SK-N-SH (cell line): ENCODE measurements around the gene RSRC1. TPM values are rescaled to one million over a fixed set of nuclear protein-coding genes. Genes with fewer than 3 reads are reported as not detected.
"Not testable (repeated sequence)": the region's sequence is repeated elsewhere in the genome, so short reads cannot be mapped to it uniquely, and the experiment has no call there.

Source experiments
- CTCF ChIA-PET: fragments of 300-600, 350-600 bp; formaldehyde crosslinking; extraction: SDS; loops from one replicate; lab custom pipeline; 2021; lab: Yijun Ruan, JAX
- POLR2A ChIA-PET: fragments of 350-600 bp; sonication (Branson Sonifier 250); formaldehyde crosslinking; extraction: SDS; loops from one replicate; lab custom pipeline; 2020; ENCODE audit warnings: antibody characterized with exemption, inconsistent platforms; lab: Yijun Ruan, JAX
- DNase-seq: peaks from one replicate; pipeline ENCODE4 v3.0.0; 2012
- H2AFZ ChIP-seq: fragments of 200-600 bp; sonication (generic); 2 replicates; pipeline ENCODE4 v1.8.1; 2016; ENCODE audit warnings: antibody characterized with exemption, mild to moderate bottlenecking, low read depth
- H3F3A ChIP-seq: fragments of 200-600 bp; sonication (generic); replicated peaks from 2 replicates; pipeline ENCODE3; 2016; ENCODE audit warnings: antibody characterized with exemption, mild to moderate bottlenecking; ENCODE audit not compliant: insufficient read depth
- H3K27ac ChIP-seq, 2 experiments: fragments of 200-500 bp in 1 of 2; fragments of 200-600 bp in 1 of 2; sonication (Bioruptor generic) in 1 of 2; sonication (generic), shearing (Covaris generic) in 1 of 2; 2 replicates each; pipeline versions ENCODE4 v1.5.1 to v1.6.1; 2014 to 2016; ENCODE audit warnings: low read depth in 2 of 2, inconsistent platforms in 1 of 2, low read length in 1 of 2, mild to moderate bottlenecking in 1 of 2, mixed read lengths in 1 of 2
- H3K27me3 ChIP-seq: fragments of 200-600 bp; sonication (generic), shearing (Covaris generic); 2 replicates; pipeline ENCODE4 v1.6.1; 2016; ENCODE audit warnings: mixed run types; ENCODE audit not compliant: insufficient read depth
- H3K36me3 ChIP-seq, 2 experiments: fragments of 200-500 bp in 1 of 2; fragments of 200-600 bp in 1 of 2; sonication (Bioruptor generic) in 1 of 2; sonication (generic) in 1 of 2; replicated peaks in 1 of 2; 2 replicates each; pipeline versions ENCODE3 to v1.5.1; 2014 to 2016; ENCODE audit warnings: low read length in 1 of 2, mild to moderate bottlenecking in 1 of 2; ENCODE audit not compliant: insufficient read depth in 2 of 2, control insufficient read depth in 1 of 2
- H3K4me1 ChIP-seq, 2 experiments: fragments of 200-500 bp in 1 of 2; fragments of 200-600 bp in 1 of 2; sonication (Bioruptor generic) in 1 of 2; sonication (generic), shearing (Covaris generic) in 1 of 2; 2 replicates each; pipeline versions ENCODE4 v1.5.1 to v1.6.1; 2014 to 2016; ENCODE audit warnings: low read depth in 1 of 2, low read length in 1 of 2, mixed run types in 1 of 2; ENCODE audit not compliant: insufficient read depth in 2 of 2, control insufficient read depth in 1 of 2
- H3K4me2 ChIP-seq: fragments of 200-600 bp; sonication (generic), shearing (Covaris generic); 2 replicates; pipeline ENCODE4 v1.6.1; 2017; ENCODE audit warnings: mixed run types
- H3K4me3 ChIP-seq, 2 experiments: fragments of 200-500 bp in 1 of 2; fragments of 200-600 bp in 1 of 2; sonication (Bioruptor generic) in 1 of 2; sonication (generic), shearing (Covaris generic) in 1 of 2; 2 replicates each; pipeline versions ENCODE4 v1.5.1 to v1.8.1; 2014 to 2016; ENCODE audit warnings: low read depth in 2 of 2, inconsistent platforms in 1 of 2, low read length in 1 of 2, mild to moderate bottlenecking in 1 of 2, mixed read lengths in 1 of 2, moderate library complexity in 1 of 2
- H3K79me2 ChIP-seq: fragments of 200-600 bp; sonication (generic); 2 replicates; pipeline ENCODE4 v1.8.1; 2017; ENCODE audit warnings: mild to moderate bottlenecking; ENCODE audit not compliant: insufficient read depth
- H3K9ac ChIP-seq: fragments of 200-600 bp; sonication (generic); 2 replicates; pipeline ENCODE4 v1.6.1; 2017; ENCODE audit warnings: mixed run types
- H3K9me2 ChIP-seq: fragments of 200-600 bp; sonication (generic); 2 replicates; pipeline ENCODE4 v1.6.1; 2017; ENCODE audit warnings: mixed run types
- H3K9me3 ChIP-seq: fragments of 200-600 bp; sonication (generic); 2 replicates; pipeline ENCODE4 v1.6.1; 2017; ENCODE audit warnings: mixed run types, mild to moderate bottlenecking, moderate library complexity
- H4K20me1 ChIP-seq: fragments of 200-600 bp; sonication (generic); 2 replicates; pipeline ENCODE4 v1.6.1; 2017; ENCODE audit warnings: mild to moderate bottlenecking, mixed run types; ENCODE audit not compliant: insufficient read depth
- CHD2 ChIP-seq: fragments of 150-350 bp; IDR thresholded peaks from 2 replicates; pipeline ENCODE4 v1.6.1; 2018; ENCODE audit warnings: low read length; ENCODE audit not compliant: partially characterized antibody
- ELF1 ChIP-seq: IDR thresholded peaks from 2 replicates; pipeline ENCODE4 v1.4.0; 2012
- EP300 ChIP-seq, 2 experiments: IDR thresholded peaks; 2 replicates each; pipeline versions ENCODE4 v1.4.0 to v1.6.1; 2012; ENCODE audit warnings: borderline replicate concordance in 1 of 2, low read depth in 1 of 2, low read length in 1 of 2
- FOXJ3 ChIP-seq: sonication (generic); formaldehyde crosslinking; IDR thresholded peaks from 2 replicates; pipeline ENCODE4 v1.5.1; 2020; ENCODE audit warnings: mild to moderate bottlenecking, missing genetic modification reagents
- FOXM1 ChIP-seq: IDR thresholded peaks from 2 replicates; pipeline ENCODE4 v1.4.0; 2012; ENCODE audit warnings: low read depth, mild to moderate bottlenecking
- GABPA ChIP-seq: IDR thresholded peaks from 2 replicates; pipeline ENCODE4 v1.4.0; 2012; ENCODE audit warnings: low read depth, mild to moderate bottlenecking
- JUND ChIP-seq: IDR thresholded peaks from 2 replicates; pipeline ENCODE4 v1.4.0; 2012
- MAX ChIP-seq: IDR thresholded peaks from 2 replicates; pipeline ENCODE4 v1.4.0; 2012; ENCODE audit warnings: low read depth
- MXI1 ChIP-seq: IDR thresholded peaks from 2 replicates; pipeline ENCODE4 v1.6.1; 2012; ENCODE audit warnings: mild to moderate bottlenecking, low read depth, low read length, improper control_type of control experiment
- NFIC ChIP-seq: IDR thresholded peaks from 2 replicates; pipeline ENCODE4 v1.4.0; 2012; ENCODE audit warnings: borderline replicate concordance
- NRF1 ChIP-seq: IDR thresholded peaks from 2 replicates; pipeline ENCODE4 v1.6.1; 2012; ENCODE audit warnings: low read depth, mild to moderate bottlenecking, low read length
- POLR2AphosphoS5 ChIP-seq: IDR thresholded peaks from 2 replicates; pipeline ENCODE4 v1.6.1; 2012; ENCODE audit warnings: low read depth, low read length
- RAD21 ChIP-seq: IDR thresholded peaks from 2 replicates; pipeline ENCODE4 v1.6.1; 2012; ENCODE audit warnings: mild to moderate bottlenecking, low read length
- RXRA ChIP-seq: IDR thresholded peaks from 2 replicates; pipeline ENCODE4 v1.4.0; 2012; ENCODE audit warnings: low read depth, mild to moderate bottlenecking, borderline replicate concordance
- SIN3A ChIP-seq: IDR thresholded peaks from 2 replicates; pipeline ENCODE4 v1.6.1; 2012; ENCODE audit warnings: low read depth, mild to moderate bottlenecking, low read length, moderate library complexity, borderline replicate concordance
- TAF1 ChIP-seq: IDR thresholded peaks from 2 replicates; pipeline ENCODE4 v1.6.1; 2012; ENCODE audit warnings: low read depth, mild to moderate bottlenecking, low read length, moderate library complexity, borderline replicate concordance
- TCF12 ChIP-seq: IDR thresholded peaks from 2 replicates; pipeline ENCODE4 v1.4.0; 2012
- YY1 ChIP-seq: IDR thresholded peaks from 2 replicates; pipeline ENCODE4 v1.4.0; 2012; ENCODE audit warnings: low read depth, mild to moderate bottlenecking
- ZBTB33 ChIP-seq: IDR thresholded peaks from 2 replicates; pipeline ENCODE4 v1.4.0; 2012; ENCODE audit warnings: low read depth, borderline replicate concordance
- WGBS: methylation state at CpG from one replicate; pipeline ENCODE4 v1.1.6; 2017; ENCODE audit warnings: low lambda C conversion rate; 5-methylcytosine and 5-hydroxymethylcytosine counted together
- polyA plus RNA-seq, 3 experiments: library from polyadenylated mRNA; depleted of rRNA; stranded (reverse); fragments of >200 nt; gene quantifications; 2 replicates each; pipeline ENCODE4 v1.2.3, GENCODE V29; 2012
- TF ChIP-seq, protein P1 (sequence below): IDR thresholded peaks from 2 replicates; pipeline ENCODE4; 2012

RSRC1 gene, protein sequence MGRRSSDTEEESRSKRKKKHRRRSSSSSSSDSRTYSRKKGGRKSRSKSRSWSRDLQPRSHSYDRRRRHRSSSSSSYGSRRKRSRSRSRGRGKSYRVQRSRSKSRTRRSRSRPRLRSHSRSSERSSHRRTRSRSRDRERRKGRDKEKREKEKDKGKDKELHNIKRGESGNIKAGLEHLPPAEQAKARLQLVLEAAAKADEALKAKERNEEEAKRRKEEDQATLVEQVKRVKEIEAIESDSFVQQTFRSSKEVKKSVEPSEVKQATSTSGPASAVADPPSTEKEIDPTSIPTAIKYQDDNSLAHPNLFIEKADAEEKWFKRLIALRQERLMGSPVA
- polyA plus RNA-seq (2012; rRNA removed): 4.4 and 4.5 TPM in 2 replicates
- polyA plus RNA-seq (2012; cell fraction: cytosol; rRNA removed): 8.6 and 10.9 TPM in 2 replicates
- 2.7 and 5.1 TPM in 2 replicates for polyA plus RNA-seq (2012; cell fraction: nucleus; rRNA removed)

DNA sequence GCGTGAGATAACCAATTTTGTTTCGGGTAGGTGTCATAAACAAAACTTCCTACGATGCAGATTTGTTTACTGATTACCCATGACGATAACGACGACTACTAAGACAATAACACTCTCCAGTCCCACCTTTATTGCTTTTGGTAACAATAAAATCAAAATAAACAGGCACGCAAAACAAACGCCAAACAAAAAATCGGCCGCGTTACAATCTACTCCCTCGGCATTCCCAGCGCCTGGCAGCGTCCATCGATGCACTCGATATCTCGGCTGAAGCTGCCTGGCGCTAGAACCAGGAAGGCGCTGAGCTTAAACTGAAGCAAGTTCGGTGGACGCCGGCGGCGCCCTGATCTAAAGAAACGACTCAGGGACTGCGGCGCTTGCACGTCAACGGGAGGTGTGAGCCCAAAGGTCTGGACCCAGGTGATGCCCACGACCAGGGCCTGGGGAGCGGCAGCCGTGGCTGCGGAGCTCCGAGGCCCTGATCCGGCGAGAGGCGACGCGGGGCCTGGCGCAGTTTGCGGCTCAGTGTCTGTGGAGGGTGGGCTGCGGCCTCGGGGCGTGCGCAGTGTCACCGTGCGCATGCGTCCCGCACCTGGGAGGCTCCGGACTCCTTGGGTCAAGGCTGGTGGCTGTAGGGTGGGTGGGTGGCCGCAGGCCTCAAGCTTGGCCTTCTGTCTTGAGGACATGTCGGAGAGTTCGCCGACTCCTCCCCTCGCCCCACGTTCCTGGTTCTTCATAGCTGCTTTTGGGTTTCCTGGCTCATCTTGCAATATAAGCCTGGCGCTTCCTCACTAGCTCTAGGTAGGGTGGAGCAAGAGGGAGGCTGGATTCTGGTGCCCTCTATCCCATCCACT, at the start of gene RSRC1:
Gene RSRC1 (plus strand): TSS at position 286 of the 854 bp plus-strand sequence. CDS start 12,016 bp downstream, outside the sequence.
- TF ChIP-seq, protein P1, sequence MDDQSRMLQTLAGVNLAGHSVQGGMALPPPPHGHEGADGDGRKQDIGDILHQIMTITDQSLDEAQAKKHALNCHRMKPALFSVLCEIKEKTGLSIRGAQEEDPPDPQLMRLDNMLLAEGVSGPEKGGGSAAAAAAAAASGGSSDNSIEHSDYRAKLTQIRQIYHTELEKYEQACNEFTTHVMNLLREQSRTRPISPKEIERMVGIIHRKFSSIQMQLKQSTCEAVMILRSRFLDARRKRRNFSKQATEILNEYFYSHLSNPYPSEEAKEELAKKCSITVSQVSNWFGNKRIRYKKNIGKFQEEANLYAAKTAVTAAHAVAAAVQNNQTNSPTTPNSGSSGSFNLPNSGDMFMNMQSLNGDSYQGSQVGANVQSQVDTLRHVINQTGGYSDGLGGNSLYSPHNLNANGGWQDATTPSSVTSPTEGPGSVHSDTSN: no peak; the same call in 1 of the 2 replicates
- TF ChIP-seq JUND (no peak), MXI1 (peak; percentile 91), ELF1 (peak; percentile 98), MAX (peak; percentile 91), CHD2 (peak; percentile 66), YY1 (peak; percentile 66; the same call in 1 of the 2 replicates), POLR2AphosphoS5 (peak; percentile 81), NFIC (peak; percentile 28; the same call in 1 of the 2 replicates), FOXM1 (no peak), RAD21 (peak; percentile 19; the same call in 1 of the 2 replicates), EP300 (IDR thresholded peaks at IDR 0.05; ENCODE audit: borderline replicate concordance in 1 of 2, low read depth in 1 of 2, low read length in 1 of 2) (peak in 1 of 2 experiments; percentile 16; a peak in 1 of 4 replicates), TCF12 (0 out of 2 replicates have a peak, but pooled peaks have one; percentile 31), GABPA (0 out of 2 replicates have a peak, but pooled peaks have one; percentile 25), ZBTB33 (no peak), FOXJ3 (CRISPR knock-in tag) (peak; percentile 71; the same call in 1 of the 2 replicates), SIN3A (peak; percentile 98), TAF1 (peak; percentile 63; the same call in 1 of the 2 replicates), NRF1 (peak; percentile 88), RXRA (no peak)
- 1% methylated on average over 31 of the region's 57 CpGs for WGBS
- ChIA-PET POLR2A (interaction anchor here (0.6 to 1.4 kb wide), 7 partner anchors 9 to 478 kb away, joined by 3 to 7 read pairs (median 3); no protein-coding TSS in a partner anchor), CTCF (interaction anchor here (0.6 to 2.3 kb wide), 7 partner anchors 9 to 537 kb away, joined by 3 to 13 read pairs (median 3); partner anchors contain the start of gene GFM1)
- Histone ChIP-seq H2AFZ (peak within 1 kb of the TSS; percentile 82), H4K20me1 (no peaks in the 10 kb centered on the region), H3K9ac (peak within 1 kb of the TSS; percentile 87), H3K9me3 (no peaks in the 10 kb centered on the region), H3K4me2 (peak within 1 kb of the TSS; percentile 83), H3F3A (peaks cover 16% of the 10 kb centered on the region), H3K27me3 (no peaks in the 10 kb centered on the region), H3K4me1 (peaks cover 3 to 8% of the 10 kb centered on the region in 2 experiments; a peak in 3 of 4 replicates), H3K4me3 (peak within 1 kb of the TSS; percentile 87 to 93), H3K36me3 (peaks cover 0 to 9% of the 10 kb centered on the region in 2 experiments), H3K9me2 (no peaks in the 10 kb centered on the region), H3K27ac (peak within 1 kb of the TSS; percentile 87 to 97), H3K79me2 (peaks cover 51% of the 10 kb centered on the region)
- peak; percentile 90 for DNase-seq

- CTCF ChIA-PET, H3K79me2 ChIP-seq, H3K9ac ChIP-seq, H3K27me3 ChIP-seq, H3K9me2 ChIP-seq, H2AFZ ChIP-seq, H3K9me3 ChIP-seq, DNase-seq, H3K36me3 ChIP-seq, H3K4me2 ChIP-seq, H3K4me1 ChIP-seq, H3F3A ChIP-seq, POLR2A ChIA-PET, H3K27ac ChIP-seq, H4K20me1 ChIP-seq, H3K4me3 ChIP-seq: not testable (repeated sequence)
- 87% methylated on average over 2 of the region's 2 CpGs for WGBS
These were observed 44.3 kb upstream of the RSRC1 start for GRCh38 chr3:158065574-158065973.
